CD4-positive, alpha-beta T cell (primary cell): Measurements from ENCODE around the gene AMZ1. TPM values are rescaled to one million over a fixed set of nuclear protein-coding genes. Genes with fewer than 3 reads are reported as not detected.

ENCODE experiments used
- ATAC-seq: fragments of 200-7000 bp; cut with Tn5 transposase; one replicate; pipeline ENCODE4 v1.10.0; 2022; ENCODE audit warnings: mild to moderate bottlenecking; ENCODE audit not compliant: poor library complexity
- CTCF ChIA-PET: fragments of 350-600 bp; sonication (Branson Sonifier 250); formaldehyde crosslinking; loops from one replicate; lab custom pipeline; 2021; ENCODE audit warnings: antibody characterized with exemption, inconsistent platforms; lab: Charles Lee
- POLR2A ChIA-PET: fragments of 350-600 bp; sonication (Branson Sonifier 250); formaldehyde crosslinking; loops from one replicate; lab custom pipeline; 2021; ENCODE audit warnings: antibody characterized with exemption, inconsistent platforms; lab: Charles Lee
- DNase-seq, 14 experiments: peaks; one replicate each; pipeline ENCODE4 v3.0.0-alpha.2; 2013 to 2020; ENCODE audit warnings: mixed read lengths in 2 of 14
- H3K27ac ChIP-seq, 2 donors: one replicate each; pipeline versions ENCODE4 v1.5.1 to v1.7.0; 2013; ENCODE audit warnings: low read length in 2 of 2, low read depth in 1 of 2, mild to moderate bottlenecking in 1 of 2
- H3K27me3 ChIP-seq, 2 experiments: 1 replicate in 1 of 2; 2 replicates in 1 of 2; pipeline versions ENCODE4 v1.6.1 to v1.7.0; 2013; ENCODE audit warnings: low read length in 2 of 2, control low read depth in 1 of 2, mild to moderate bottlenecking in 1 of 2, moderate library complexity in 1 of 2; ENCODE audit not compliant: insufficient read depth in 2 of 2, control insufficient read depth in 1 of 2
- H3K36me3 ChIP-seq: one replicate; pipeline ENCODE4 v1.6.1; 2013; ENCODE audit warnings: low read length, control low read depth; ENCODE audit not compliant: insufficient read depth
- H3K4me1 ChIP-seq: one replicate; pipeline ENCODE4 v1.6.1; 2013; ENCODE audit warnings: low read length, control low read depth; ENCODE audit not compliant: insufficient read depth
- H3K4me3 ChIP-seq: one replicate; pipeline ENCODE4 v1.5.1; 2013; ENCODE audit warnings: mild to moderate bottlenecking, low read length, moderate library complexity
- H3K9me3 ChIP-seq, 2 experiments: 1 replicate in 1 of 2; 2 replicates in 1 of 2; pipeline versions ENCODE4 v1.6.1 to v1.7.0; 2013; ENCODE audit warnings: low read length in 2 of 2, mild to moderate bottlenecking in 2 of 2, control low read depth in 1 of 2, moderate library complexity in 1 of 2; ENCODE audit not compliant: control insufficient read depth in 1 of 2, insufficient read depth in 1 of 2
- H3K27ac Mint-ChIP-seq: one replicate; pipeline ENCODE4 v1.8.0; 2020; ENCODE audit warnings: mixed read lengths
- H3K27me3 Mint-ChIP-seq: one replicate; pipeline ENCODE4 v1.8.0; 2021; ENCODE audit warnings: mixed read lengths
- H3K36me3 Mint-ChIP-seq: one replicate; pipeline ENCODE4 v1.8.0; 2021; ENCODE audit warnings: low read depth, mixed read lengths
- H3K4me1 Mint-ChIP-seq: one replicate; pipeline ENCODE4 v1.8.0; 2021; ENCODE audit warnings: low read depth, mixed read lengths
- H3K4me3 Mint-ChIP-seq: one replicate; pipeline ENCODE4 v1.8.0; 2020; ENCODE audit warnings: mild to moderate bottlenecking, mixed read lengths
- H3K9me3 Mint-ChIP-seq: one replicate; pipeline ENCODE4 v1.8.0; 2020; ENCODE audit warnings: mixed read lengths
- CTCF ChIP-seq: fragments of 200-600 bp; IDR thresholded peaks from one replicate; pipeline ENCODE4 v1.8.0; 2022; ENCODE audit warnings: antibody characterized with exemption, mild to moderate bottlenecking
- intact Hi-C, 2 experiments: fragments of 100-400 bp; cut with DNase I in 1 of 2; cut with micrococcal nuclease in 1 of 2; formaldehyde crosslinking; loops; one replicate each; pipeline versions ENCODE4 v1.15.1 to v1.9.0; 2023 to 2025; cut with DNase I, micrococcal nuclease
- total RNA-seq, 174 experiments: library from RNA in 2 of 174; stranded (reverse) in 2 of 174; gene quantifications; one replicate each; pipeline ENCODE4 v1.2.3 and lab custom pipeline; 2021 to 2026

The AMZ1 gene
- total RNA-seq, 2 experiments from 2014 or later = 0.25 to 0.36 TPM

DNA sequence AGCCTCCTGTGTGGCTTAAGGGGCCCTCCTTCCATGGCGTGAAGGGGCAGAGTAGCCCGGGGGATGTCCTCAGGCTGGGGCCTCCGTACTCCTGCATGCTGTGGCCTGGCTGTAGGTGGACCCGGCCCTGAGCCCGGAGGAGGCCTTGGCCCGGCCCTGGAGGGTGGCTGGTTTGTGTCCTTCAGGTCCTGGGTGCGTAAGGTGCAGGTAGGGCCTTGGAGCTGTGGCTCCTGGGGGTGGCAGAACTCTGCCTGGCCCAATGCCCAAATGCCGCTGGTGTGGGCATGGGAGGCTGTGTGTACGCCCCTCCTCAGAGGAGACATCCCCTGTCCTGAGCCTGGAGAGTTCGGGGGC, 26.9 kb upstream of the AMZ1 start:
- no peaks in the 10 kb centered on the region for H3K9me3 Mint-ChIP-seq
- CTCF ChIA-PET = no interaction called here
- H3K4me3 Mint-ChIP-seq = no peak overlapping the region
- Histone ChIP-seq H3K27me3 (no peaks in the 10 kb centered on the region), H3K4me3 (no peak overlapping the region), H3K27ac (no peak overlapping the region), H3K4me1 (no peaks in the 10 kb centered on the region), H3K9me3 (peaks cover 0 to 7% of the 10 kb centered on the region in 2 experiments), H3K36me3 (no peaks in the 10 kb centered on the region)
- ATAC-seq (no peak), DNase-seq (no peak)
- H3K27ac Mint-ChIP-seq = no peak overlapping the region
- peaks cover 6% of the 10 kb centered on the region for H3K36me3 Mint-ChIP-seq
- intact Hi-C loops = no loop called here
- no peak for TF ChIP-seq CTCF
- POLR2A ChIA-PET = no interaction called here
- no peaks in the 10 kb centered on the region for H3K27me3 Mint-ChIP-seq
- no peaks in the 10 kb centered on the region for H3K4me1 Mint-ChIP-seq

DNA sequence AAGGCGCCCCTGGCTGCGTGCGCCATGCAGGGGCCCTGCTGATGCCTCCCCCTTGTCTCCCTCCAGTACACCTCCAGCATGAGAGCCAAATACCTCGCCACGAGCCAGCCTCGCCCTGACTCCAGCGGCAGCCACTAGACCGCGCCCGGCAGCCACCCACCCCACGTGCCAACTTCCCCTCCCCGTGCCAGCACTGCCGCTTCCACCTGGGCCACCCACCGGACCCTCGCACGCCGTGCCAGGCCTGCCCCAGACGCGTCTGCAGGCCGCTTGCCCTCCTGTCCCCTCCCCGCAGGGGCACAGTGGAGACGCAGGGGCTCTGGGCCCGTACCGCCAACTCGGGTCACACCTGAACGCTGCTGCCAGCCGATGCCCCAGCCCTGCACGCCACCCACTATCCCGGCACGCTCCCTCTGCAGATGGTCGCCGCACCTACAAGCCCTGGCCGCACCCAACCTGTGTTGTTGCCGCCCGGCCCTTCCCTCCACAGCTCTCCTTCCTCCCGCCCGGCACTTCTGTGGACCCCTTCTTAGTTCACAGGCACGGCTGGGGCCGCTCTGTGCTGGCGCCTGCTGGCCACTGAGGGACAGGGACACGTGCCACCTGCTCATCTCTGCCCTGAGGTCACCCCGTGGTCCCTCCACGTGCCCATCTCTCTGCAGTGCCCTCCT, 26.3 kb upstream of the AMZ1 start:
- Histone ChIP-seq H3K9me3 (peaks cover 0 to 9% of the 10 kb centered on the region in 2 experiments), H3K4me1 (no peaks in the 10 kb centered on the region), H3K36me3 (no peaks in the 10 kb centered on the region), H3K4me3 (no peak overlapping the region), H3K27ac (no peak overlapping the region), H3K27me3 (no peaks in the 10 kb centered on the region)
- H3K27me3 Mint-ChIP-seq = no peaks in the 10 kb centered on the region
- H3K9me3 Mint-ChIP-seq = no peaks in the 10 kb centered on the region
- no peaks in the 10 kb centered on the region for H3K4me1 Mint-ChIP-seq
- intact Hi-C loops = no loop called here
- H3K27ac Mint-ChIP-seq = no peak overlapping the region
- no peak for ATAC-seq
- POLR2A ChIA-PET = no interaction called here
- peaks cover 6% of the 10 kb centered on the region for H3K36me3 Mint-ChIP-seq
- no peak overlapping the region for H3K4me3 Mint-ChIP-seq
- no peak for TF ChIP-seq CTCF
- CTCF ChIA-PET = interaction anchor here (0.9 kb wide), 1 partner anchor 9 kb away, joined by 3 read pairs; no protein-coding TSS in a partner anchor
- DNase-seq = peak in 1 of 14 experiments; percentile 24

GRCh38 chr7:2662273-2663120, 25.5 kb upstream of the AMZ1 start:
- Histone ChIP-seq H3K4me3 (no peak overlapping the region), H3K36me3 (no peaks in the 10 kb centered on the region), H3K4me1 (no peaks in the 10 kb centered on the region), H3K27me3 (no peaks in the 10 kb centered on the region), H3K27ac (no peak overlapping the region), H3K9me3 (peaks cover 0 to 16% of the 10 kb centered on the region in 2 experiments)
- Mint-ChIP-seq H3K27ac (no peak overlapping the region), H3K27me3 (peaks cover 5% of the 10 kb centered on the region), H3K4me1 (no peaks in the 10 kb centered on the region), H3K36me3 (peaks cover under 1% of the 10 kb centered on the region), H3K4me3 (no peak overlapping the region), H3K9me3 (no peaks in the 10 kb centered on the region)
- DNase-seq (peak in 1 of 14 experiments; percentile 9), ATAC-seq (no peak)
- CTCF ChIA-PET = interaction anchor here (0.9 kb wide), 1 partner anchor 8 kb away, joined by 3 read pairs; no protein-coding TSS in a partner anchor
- intact Hi-C loops = no loop called here
- POLR2A ChIA-PET = no interaction called here
- TF ChIP-seq CTCF = no peak
